ENCODE results near the gene WIPF3.

WIPF3 gene

DNA sequence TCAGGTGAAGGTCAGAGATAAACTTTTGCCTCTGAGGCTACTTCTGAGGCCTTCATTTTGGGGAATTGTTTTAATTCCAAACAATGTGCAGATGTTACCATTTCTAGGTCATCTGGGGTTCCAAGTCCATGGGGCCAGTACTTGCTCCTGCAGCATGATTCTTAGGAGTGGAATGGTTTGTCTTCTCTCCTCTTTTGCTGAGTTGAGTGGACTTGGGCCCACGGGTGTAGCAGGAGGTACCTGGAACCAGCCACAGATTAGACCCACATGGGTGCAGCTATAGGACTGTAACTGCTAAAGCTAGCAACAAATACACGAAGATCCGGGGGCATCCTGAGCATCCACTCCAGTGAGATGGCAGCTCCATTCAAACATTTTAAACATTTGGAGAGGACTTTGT lies 41.6 kb downstream of the WIPF3 start:
- no peak for DNase-seq (ENCODE audit: low read depth, low spot score)

DNA sequence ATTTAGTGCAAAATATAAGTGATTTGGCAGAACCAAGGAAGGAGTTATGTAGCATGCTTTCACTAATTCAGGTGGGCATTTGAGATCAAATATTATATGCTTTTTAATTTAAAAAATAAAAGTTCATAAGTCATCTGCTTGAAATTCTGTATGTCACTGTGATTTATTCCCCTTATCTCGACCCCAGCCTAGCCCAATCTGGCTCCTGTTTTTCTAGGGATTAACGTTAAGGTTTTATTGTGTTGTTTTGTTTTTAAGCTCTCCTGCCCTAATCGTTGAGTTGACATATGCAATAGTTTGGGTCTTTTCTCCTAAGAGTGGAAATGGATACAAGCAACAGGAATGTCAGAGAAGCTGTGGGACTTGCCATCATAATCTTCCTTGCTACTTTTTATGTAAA lies 42.6 kb downstream of the WIPF3 start:
- DNase-seq (ENCODE audit: low read depth, low spot score): no peak

DNA sequence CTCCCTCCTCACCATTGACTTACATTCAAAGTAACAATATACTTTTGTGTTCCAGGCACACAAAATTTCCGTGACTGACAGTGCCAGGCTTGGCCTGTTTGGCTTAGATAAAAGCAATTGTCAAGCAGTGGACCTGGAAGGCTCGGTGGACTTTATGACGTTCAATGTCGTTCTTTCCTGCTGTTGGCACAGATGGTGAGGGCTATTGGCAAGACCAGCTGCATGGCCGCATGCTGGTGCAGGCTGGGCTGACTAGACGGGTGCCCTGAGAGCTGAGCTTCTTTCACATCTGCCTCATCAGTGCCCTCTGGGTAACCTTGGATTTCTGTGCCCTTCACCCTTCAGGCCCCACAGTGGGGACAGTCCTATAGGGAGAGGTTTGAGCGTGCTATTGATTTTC lies 45.2 kb downstream of the WIPF3 start:
- DNase-seq (ENCODE audit: low read depth, low spot score): no peak

DNA sequence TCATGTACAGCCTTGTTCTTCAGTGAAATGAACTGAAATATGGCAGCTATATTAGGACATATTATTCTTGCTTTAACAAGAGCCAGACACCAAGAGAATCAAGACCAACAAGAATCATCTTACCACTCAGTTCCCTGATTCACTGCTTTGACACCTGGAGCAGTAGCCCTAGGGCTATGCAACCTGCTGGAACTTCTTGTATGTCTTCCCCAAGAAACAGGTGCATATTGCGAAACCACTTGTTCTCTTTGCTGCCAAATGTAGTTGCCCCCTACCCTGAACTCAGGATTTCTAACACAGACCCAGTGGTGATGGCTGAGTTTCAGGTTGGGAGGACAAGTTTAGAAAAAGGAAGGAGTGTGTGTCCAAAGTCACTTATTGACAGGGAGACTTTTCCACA lies 46.1 kb downstream of the WIPF3 start:
- no peak for DNase-seq (ENCODE audit: low read depth, low spot score)

DNA sequence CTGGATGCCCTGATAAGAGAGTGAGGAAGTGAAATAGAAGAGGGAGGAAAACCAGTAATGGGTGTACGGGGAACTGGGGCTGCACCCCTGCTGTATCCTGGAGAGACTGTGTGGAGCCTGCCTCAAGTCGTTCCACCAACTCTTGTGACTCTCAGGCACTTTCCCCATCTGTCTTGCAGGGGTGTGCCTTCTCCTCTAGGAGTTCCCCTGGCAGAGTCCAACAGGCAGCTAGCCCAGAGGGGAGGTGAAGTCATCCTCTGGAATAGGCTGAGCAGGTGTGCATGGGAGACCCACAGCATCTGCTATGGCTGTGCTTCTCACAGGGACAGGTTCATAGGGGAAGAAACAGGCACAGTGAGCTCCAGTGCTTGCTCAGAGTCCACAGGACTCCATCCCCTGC lies 46.8 kb downstream of the WIPF3 start:
- DNase-seq (ENCODE audit: low read depth, low spot score): no peak

DNA sequence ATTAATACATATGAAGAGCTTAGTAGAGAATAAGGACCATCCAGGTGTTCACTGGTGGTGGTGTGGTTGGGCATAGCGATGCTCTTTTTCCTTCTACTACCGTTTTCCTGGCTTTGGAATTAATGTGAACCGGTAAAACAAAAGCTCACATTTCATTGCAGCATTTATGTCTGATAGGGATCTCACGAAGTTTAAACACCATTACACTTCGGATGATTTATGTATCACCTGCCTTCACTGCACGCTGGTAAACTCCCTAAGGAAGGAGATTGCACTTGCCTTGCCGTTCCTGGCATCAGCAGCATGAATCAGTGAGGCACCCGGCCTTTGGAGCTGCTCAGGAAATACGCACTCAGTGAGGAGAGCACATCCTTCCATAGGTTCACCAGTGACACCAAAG lies 47.5 kb downstream of the WIPF3 start:
- DNase-seq (ENCODE audit: low read depth, low spot score): no peak

DNA sequence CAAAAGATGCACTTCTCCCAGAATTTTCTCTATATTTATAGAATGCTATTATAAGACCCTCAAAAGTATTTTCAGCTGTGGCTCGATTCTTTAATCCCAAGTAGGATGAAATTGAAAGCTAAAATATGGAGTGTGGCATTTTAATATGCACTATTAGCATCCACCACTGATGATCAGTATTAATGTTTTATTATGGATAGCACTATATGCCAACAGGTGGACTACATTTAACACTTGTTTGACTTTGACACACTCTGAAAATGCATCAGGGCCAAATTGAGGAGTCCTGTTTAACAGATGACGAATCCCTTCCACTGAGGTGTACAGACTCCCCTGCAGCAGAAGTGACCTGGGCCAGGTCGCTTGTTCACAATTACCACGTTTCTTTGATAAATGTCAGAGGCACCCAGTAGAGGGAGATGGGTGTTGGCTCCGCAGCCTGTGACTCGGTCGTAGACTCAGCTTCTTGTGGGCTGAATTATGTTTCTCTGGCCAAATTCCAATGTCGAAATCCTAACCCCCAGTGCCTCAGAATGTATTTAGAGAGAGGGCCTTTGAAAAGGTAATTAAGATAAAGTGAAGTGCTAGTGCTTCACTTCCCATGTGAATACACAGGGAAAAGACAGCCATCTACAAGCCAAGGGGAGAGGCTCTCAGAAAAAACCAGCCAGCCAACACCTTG lies 48.1 kb downstream of the WIPF3 start:
- peak; percentile 50 for DNase-seq (ENCODE audit: low read depth, low spot score)

DNA sequence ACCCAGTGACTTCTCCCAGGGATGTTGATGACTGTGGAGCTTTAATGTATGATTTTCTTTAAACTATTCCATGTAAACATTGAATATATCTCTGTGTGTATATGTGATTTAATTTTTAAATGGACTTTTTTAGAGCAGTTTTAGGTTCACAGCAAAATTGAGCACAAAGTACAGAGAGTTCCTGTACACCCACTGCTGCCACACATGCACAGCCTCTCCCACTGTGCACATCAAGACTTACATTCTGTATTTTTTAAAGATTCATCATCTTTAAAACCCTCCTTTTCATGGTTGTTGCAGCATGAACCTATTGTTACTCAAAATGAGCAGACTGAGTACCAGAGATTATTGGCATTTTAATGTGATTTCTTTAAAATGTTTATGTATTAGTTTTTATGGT lies 51.3 kb downstream of the WIPF3 start:
- DNase-seq (ENCODE audit: low read depth, low spot score): no peak

DNA sequence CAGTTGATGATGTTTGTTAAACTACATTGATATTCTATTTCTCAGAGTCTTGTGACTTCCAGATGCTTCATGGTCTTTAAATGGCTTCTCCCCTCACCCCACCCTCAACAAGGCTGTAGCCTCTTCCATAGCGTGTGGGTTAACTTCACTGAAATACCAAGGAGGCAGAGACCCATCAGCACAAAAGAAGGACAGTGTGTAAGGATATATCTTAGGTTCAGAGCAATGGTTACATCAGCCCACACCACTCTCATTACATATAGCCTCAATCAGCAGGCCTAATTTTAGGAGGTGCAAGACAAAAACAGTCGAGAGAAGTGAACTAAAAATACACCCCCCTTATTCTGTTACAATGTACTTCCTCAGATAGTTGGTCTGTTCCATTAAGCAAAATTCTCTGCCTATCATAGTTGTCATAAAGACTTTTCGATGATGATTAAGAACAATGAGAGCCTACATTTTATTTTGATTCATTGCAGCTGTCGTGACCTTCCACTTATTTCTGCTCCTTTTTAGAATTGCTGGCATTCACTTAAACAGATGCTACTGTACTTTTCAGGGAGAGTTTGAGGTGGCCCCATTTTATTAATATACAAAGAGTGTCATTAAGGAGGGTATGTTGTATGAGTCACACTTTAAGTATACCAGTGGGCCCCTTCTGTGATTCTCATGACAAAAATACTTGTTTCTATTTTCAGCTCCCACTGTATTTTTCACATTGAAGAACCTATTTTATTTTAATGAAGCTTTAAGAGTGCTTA lies 52.1 kb downstream of the WIPF3 start:
- DNase-seq (ENCODE audit: low read depth, low spot score): no peak

DNA sequence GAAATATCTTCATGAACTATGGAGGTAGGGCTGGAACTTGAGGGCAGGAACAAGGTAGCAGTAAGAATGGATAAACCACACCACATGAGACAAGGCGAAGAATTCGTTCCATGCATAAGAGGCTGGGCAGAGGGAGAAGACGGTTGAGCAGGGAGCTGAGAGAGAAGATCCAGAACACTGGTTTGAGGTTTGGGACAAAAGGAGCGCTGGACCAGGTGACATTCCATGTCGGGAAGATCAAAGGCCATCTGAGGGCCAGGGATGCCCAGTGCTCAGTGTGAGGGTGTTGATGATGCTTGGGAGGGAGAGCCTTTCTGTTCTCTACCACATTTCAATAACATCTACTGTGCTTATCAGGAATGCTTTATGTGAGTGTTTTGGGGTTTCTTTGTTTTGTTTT lies 52.8 kb downstream of the WIPF3 start:
- DNase-seq (ENCODE audit: low read depth, low spot score): no peak

DNA sequence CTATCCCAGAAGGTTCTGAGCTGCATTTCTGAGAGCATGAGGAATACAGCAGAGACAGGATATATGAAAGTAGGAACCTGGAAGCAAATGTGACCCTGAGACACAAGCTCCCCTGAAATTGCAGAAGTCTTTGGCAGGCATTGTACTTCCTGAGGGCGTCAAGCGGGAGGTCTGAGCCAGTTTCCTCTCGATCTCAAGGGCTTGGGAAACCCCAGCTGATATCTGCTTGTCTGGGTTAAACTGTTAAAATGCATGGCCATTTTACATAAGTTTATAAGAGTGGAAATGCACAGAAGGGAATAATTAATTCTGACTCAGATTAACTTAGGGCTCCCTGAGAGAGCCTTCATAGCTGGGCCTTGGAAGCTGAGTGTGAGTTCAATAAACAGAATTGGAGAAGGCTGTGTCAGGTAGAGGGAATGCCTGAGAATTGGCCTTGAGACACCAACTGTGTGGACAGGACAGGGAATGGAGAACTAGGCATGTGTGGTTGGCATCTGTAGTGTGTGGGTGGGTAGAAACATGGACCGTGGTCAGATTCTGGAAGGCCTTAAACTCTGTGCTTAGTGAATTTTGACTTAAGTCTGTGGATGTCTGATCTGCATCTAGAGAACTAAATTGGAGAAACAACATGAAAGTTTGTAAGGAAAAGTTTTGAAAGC lies 53.3 kb downstream of the WIPF3 start:
- no peak for DNase-seq (ENCODE audit: low read depth, low spot score)

DNA sequence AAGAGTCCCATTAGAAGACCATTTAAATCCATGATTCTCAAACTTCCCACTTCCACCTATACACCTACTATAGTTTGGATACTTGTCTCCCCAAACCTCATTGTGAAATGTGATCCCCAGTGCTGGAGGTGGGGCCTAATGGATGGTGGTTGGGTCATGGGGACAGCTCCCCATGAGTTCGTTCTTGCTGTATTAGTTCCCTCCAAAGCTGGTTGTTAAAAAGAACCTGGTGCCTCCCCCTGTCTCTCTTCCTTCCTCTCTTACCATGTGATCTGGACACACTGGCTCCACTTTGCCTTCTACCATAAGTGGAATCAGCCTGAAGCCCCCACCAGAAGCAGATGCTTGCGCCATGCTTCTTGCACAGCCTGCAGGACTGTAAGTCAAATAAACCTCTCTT lies 53.9 kb downstream of the WIPF3 start:
- no peak for DNase-seq (ENCODE audit: low read depth, low spot score)

DNA sequence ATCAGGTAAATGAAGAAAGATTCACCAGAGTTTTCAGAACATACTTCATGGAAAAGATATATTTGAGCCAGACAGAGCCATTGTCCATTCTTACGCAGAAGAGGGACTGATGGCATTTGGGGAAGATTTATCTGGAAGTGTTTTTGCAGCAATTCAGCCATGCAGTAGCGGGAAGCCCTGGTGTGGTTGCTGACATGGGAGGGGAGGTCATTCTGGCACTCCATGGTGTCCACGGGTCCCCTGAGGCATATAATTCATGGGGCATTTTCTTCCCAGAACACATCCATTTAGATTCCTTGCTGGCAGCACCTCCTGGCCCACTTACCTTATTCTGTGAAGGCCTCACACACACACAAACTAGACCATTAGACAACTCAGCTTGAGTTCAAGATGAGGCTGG lies 55.6 kb downstream of the WIPF3 start:
- DNase-seq (ENCODE audit: low read depth, low spot score): no peak

DNA sequence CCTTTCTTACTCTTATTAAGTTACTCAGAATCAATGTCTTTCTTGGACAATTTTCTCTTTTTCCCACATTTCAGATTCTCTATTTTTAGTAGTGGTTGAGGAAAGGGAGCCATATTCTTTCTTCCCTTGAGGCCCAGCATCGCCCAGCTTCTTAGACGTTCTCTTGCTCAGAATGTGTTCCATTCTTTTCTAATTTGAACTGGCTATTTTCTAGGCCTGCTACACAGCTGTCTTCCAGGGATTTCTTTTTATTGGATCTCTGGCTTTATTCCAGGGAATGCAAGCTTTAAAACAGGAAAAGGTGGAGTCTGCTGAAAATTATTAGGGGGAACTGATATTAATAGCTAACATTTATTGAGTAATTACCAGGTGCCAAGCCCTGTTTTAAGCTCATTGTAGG lies 58.3 kb downstream of the WIPF3 start:
- no peak for DNase-seq (ENCODE audit: low read depth, low spot score)

DNA sequence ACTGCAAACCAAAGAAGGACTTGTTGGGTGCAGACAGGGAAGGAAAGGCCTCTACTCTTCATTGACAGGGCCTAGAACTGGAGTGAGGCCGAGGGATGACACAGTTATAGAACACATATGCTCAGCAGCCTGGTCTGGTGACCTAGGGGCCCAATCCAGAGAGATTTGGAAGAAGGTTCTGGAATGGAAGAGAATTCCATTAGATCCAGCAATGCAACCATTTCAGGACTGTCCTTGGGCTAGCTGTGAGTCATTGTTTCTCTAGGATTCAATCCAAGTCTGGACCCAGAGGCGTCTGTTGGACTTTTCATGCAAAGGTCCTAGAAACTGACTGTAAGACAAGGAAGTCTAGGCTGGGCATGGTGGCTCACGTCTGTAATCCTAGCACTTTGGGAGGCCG lies 59.2 kb downstream of the WIPF3 start:
- DNase-seq (ENCODE audit: low read depth, low spot score): no peak

DNA sequence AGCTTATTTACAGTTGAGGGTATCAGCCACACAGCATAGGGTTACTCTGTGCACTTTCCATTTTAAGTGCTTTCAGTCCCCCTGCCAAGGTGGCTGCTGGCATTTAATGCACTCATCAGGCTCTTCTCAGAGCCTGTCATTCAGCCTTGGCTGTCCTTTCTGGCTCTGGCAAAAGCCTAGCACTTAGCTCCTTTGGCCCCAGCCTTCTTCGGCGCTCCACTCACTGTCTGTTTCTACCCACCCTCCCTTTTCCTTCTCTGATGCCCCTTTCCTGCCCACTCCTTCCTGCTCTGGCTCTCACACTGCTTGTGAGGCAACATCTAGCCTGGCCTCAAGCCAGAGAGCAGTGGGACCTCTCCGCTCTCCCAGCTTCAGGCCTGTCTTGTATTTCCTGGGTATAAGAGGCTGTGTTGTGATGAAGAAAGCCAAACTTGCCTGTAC lies 60.2 kb downstream of the WIPF3 start:
- DNase-seq (ENCODE audit: low read depth, low spot score): no peak

DNA sequence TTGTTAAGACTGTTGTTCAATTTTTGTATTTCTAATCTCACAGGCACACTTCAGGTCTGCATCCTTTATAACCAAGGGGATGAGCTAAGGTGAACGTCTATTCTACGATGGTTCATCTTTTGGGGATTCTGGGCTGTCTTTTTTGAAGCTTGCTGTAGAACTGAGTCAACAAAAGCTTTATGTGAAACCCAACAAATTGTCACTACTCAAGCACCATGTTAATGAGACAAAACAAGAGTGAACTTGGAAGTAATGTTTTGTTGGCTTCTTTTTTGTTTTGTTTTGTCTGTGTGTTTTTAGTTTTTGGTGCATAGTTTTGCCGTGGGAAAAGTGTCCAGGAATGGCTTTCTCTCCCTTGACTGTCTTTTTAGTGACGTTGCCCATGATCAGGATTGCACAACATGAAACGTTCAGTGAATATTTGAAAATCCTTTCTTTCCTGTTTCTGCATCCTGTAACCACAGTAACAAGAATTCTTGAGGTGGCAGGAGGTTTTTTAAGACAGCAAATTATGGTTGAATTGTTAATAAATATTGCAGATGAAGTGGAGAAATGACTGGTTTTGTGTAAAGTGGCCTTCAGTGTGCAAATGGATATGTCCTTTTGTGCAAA lies 65.6 kb downstream of the WIPF3 start:
- no peak for DNase-seq (ENCODE audit: low read depth, low spot score)

DNA sequence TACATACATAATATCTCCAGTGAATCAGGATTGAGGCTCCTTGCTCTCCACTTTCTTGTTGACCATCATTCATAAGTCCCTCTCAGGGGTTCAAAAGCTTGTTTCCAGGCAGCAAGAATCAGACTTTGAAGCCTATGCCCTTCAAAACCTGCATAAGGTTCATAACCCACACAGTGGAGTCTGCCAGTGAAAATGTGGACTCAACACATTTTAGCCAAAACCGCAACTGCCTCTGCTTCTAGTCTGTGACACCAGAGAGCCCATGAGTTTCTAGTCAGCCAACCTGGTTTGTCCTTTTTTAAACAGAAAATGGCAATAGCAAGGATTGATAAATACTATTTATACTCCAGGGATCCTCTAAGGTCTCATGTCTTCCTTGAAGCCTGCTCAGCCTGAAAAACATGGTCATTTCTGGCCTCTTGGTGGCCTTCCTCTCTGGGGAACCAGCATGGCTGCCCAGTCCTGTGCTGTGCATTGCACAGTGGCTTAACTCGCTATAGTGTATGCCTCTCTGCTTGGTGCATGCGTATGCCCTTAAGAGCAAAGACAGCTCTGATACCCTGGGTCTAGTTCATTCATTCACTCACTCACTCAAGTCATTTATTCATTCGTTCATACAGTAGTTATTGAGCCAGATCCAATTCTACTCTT lies 67.5 kb downstream of the WIPF3 start:
- no peak for DNase-seq (ENCODE audit: low read depth, low spot score)

DNA sequence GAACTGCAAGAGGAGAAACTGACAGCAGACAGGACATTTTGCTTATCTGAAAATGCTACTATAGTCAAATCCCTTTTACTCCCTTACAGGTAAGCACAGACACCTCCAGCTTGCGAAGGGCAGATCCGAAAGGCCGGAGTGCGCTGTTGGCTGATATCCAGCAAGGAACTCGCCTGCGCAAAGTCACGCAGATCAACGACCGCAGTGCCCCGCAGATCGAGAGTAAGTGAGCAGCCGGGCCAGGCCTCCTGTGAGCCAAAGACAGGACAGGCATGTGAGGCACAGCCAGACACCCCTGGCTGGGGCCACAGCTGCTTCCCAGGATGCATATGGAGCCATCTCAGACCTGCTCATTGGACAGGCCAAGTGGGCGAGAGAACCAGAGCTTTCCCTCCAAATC lies 69.4 kb downstream of the WIPF3 start:
- DNase-seq (ENCODE audit: low read depth, low spot score): no peak

DNA sequence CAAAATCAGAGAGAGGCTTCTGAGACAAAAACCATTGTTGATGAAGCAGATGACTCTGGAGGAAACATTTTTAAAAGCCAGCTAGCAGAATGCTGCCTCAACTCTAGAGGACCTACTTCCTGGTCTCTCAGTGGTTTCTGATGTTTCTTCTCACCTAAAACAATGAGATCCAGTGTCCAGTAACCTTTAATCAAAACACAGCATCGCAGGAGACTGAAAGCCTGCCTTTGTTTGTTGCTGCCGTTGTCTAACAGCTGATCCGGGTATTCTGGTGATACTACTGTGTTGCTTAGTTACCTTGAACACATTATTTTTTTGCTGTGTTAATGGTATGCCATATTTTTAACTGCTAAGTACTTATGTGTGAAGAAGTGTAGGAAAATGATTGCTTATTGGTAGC lies 70.9 kb downstream of the WIPF3 start:
- no peak for DNase-seq (ENCODE audit: low read depth, low spot score)

DNA sequence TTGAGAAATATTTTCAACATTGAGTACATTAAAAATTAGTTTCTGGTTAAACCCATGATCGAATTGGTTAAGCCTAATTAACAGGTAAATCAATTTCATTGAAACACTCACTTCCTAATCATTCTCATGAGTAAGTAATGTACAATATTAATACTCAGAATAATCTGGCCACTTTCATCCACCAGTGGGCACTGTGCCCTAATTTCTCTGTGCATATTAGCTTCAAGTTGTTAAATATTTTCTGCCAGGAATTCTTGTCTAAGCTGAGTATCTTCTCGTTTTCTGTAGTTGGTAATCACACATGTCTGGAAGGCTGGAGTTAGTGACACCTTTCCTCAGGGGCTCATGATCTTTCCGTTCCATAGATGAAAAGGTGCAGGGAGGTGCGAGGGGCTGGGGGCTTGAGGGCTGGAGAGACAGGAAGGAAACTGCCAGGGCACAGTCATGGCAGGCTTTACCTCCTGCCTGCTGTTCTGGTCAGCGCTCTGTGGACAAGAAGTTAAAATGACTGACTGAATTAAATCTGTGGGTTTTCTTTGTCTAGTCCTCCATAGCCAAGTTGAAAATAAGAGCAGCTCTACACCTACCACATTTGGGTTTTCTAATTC lies 71.9 kb downstream of the WIPF3 start:
- DNase-seq (ENCODE audit: low read depth, low spot score): no peak

DNA sequence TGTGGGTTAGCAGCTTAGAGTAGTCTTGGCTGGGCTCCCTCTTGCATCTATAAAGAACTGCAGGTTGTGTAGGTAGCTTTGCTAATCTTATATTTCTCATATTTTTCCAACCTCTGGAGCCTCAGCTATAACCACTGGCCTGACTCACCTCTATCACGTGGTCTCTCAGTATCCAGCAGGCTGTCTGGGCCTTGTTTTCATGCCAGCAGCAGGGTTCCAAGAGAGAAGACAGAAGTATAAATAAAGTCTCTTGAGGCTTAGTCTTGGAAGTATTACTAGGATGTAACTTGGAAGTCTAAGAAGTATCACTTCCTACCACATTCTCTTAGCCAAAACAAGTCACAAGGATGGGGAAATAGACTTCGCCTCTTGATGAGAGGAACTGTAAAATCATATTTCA lies 73.3 kb downstream of the WIPF3 start:
- no peak for DNase-seq (ENCODE audit: low read depth, low spot score)
